ENCODE data around the gene TMEM167B.

GRCh38 chr1:109059026-109059425 lies 31.5 kb upstream of the TMEM167B start:
- no peak for TF ChIP-seq EZH2 (IDR thresholded peaks at IDR 0.05; ENCODE audit: borderline replicate concordance, low read depth, low read length, severe bottlenecking)
- TF ChIP-seq, protein P1, sequence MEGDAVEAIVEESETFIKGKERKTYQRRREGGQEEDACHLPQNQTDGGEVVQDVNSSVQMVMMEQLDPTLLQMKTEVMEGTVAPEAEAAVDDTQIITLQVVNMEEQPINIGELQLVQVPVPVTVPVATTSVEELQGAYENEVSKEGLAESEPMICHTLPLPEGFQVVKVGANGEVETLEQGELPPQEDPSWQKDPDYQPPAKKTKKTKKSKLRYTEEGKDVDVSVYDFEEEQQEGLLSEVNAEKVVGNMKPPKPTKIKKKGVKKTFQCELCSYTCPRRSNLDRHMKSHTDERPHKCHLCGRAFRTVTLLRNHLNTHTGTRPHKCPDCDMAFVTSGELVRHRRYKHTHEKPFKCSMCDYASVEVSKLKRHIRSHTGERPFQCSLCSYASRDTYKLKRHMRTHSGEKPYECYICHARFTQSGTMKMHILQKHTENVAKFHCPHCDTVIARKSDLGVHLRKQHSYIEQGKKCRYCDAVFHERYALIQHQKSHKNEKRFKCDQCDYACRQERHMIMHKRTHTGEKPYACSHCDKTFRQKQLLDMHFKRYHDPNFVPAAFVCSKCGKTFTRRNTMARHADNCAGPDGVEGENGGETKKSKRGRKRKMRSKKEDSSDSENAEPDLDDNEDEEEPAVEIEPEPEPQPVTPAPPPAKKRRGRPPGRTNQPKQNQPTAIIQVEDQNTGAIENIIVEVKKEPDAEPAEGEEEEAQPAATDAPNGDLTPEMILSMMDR (IDR thresholded peaks at IDR 0.05; ENCODE audit: borderline replicate concordance, extremely low read depth, low read length, poor library complexity, severe bottlenecking), result no peak

All from DND-41 (cell line).